ENCODE results near the gene STOX2. TPM values are rescaled to one million over a fixed set of nuclear protein-coding genes. Genes with fewer than 3 reads are reported as not detected.
A peak's percentile ranks its signal among the peaks of the same experiment; 100 is the strongest.

Gene STOX2
- total and polyA plus RNA-seq, 9 donors = 2.2 to 16.4 (median 6.4) TPM

DNA sequence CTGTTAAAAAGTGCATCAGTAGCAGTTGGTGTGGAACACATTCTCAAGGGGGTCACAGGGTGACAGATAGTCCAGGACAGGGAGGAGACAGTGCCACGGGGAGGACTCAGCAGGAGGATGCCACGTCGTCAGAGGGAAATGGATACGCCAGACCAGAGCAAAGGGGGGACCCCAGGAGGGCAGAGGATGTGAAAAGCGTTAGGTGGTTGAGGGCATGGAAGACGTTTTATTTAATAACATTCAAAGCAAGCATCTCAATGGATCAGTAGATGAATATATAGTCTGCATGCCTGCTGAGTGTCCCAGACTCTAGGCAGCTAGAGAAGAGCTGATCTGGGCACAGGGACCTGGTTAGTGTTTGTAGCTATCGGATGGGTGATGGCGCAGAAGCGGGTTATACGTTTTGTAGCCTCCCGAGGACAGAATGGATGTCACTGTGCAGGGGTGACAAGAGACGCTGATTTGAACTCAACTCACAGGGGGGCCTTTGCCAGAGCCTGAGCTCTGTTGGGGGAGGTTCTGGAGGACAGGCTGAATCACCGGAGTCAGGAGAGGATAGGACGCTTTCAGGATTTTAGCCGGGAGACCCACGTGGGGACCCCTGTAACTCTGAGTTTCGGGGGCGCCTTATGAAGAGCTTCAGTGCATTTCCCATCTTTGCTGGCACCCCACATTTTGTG lies 81.3 kb downstream of the STOX2 start:
- intact Hi-C loops (cut with DNase I) = no loop called here
- no peak for DNase-seq
- TF ChIP-seq EP300 (IDR thresholded peaks at IDR 0.05) (no peak), POLR2A (IDR thresholded peaks at IDR 0.05) (no peak)
- TF ChIP-seq, protein P1, sequence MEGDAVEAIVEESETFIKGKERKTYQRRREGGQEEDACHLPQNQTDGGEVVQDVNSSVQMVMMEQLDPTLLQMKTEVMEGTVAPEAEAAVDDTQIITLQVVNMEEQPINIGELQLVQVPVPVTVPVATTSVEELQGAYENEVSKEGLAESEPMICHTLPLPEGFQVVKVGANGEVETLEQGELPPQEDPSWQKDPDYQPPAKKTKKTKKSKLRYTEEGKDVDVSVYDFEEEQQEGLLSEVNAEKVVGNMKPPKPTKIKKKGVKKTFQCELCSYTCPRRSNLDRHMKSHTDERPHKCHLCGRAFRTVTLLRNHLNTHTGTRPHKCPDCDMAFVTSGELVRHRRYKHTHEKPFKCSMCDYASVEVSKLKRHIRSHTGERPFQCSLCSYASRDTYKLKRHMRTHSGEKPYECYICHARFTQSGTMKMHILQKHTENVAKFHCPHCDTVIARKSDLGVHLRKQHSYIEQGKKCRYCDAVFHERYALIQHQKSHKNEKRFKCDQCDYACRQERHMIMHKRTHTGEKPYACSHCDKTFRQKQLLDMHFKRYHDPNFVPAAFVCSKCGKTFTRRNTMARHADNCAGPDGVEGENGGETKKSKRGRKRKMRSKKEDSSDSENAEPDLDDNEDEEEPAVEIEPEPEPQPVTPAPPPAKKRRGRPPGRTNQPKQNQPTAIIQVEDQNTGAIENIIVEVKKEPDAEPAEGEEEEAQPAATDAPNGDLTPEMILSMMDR (IDR thresholded peaks at IDR 0.05) = no peak
- no peak overlapping the region for H3K4me3 ChIP-seq
- H3K27ac ChIP-seq = no peak overlapping the region
- no peaks in the 10 kb centered on the region for H3K9me3 ChIP-seq
- 94% methylated on average over 18 of the region's 18 CpGs for WGBS, 3 donors
- no peaks in the 10 kb centered on the region for H3K36me3 ChIP-seq
- no peaks in the 10 kb centered on the region for H3K27me3 ChIP-seq
- no peaks in the 10 kb centered on the region for H3K4me1 ChIP-seq (ENCODE audit: insufficient read depth)

DNA sequence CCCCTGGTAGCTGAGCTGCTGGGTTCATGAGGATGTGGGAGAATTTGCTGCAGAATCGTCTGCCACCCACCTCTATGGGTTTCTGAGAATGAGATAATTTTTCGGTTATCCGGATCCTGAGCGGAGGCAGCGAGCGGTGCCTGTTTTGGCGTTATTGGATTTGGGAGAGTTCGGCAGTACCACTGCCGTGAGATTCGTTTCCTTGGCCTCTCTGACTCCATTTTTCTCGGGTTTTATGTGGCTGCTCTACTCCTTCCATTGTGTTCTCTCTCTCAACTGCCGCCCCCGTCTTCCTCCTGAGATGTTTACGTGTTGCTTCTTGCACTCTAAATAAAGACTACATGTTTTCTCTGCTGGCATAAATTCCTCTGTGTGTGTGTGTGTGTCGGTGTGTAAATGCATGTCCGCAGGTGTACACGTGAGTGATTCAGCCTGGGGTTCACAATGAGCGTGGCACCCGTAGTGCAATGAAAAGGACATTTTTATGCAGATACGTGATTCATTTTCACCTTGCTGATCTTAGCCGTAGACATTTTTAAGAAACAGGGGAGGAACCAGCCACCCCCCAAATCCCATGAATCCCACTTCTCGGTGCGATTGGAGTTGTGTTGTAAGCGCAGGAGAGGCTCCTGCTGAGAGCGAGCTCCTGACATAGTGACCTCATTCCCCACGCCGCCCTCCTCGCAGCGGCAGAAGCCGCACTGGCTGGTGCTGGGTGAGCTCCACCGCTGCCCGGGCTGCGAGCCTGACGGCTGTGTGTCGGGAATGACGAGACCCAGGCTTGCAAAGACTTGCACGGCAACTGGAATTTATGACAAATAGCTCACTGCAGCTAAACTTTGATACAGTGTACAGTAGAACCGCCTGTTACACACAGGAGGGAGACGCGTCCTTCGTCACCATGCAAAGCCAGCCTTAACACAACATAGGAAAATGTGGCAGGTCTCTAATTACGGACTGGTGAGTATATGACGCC lies 82.2 kb downstream of the STOX2 start:
- 26 to 37% (median 28%) methylated on average over 43 of the region's 43 CpGs for WGBS, 3 donors
- intact Hi-C loops (cut with DNase I) = no loop called here

DNA sequence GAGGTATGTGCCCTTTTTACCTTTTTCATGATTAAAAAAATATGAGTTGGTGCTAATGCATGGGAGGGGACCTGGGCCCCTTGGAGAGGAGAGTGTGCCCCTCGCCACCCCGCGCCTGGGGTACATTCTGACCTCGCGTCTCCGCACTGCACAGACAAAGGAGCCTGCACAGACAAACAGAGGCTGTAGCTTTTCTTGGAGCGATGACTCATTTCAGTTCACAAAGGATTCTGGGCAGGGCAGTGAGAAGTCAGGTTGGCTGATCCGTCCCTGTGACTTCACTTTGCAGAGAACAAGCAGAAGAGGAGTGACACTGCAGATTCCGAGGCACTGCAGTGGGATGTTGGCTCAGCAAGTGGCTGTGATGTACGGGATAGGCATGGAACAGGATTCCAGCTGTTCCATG lies 82.9 kb downstream of the STOX2 start:
- H3K9me3 ChIP-seq = no peaks in the 10 kb centered on the region
- WGBS, 3 donors = 1 to 7% (median 3%) methylated on average over 10 of the region's 10 CpGs
- peak; percentile 52 to 67 (median 58) for DNase-seq
- TF ChIP-seq POLR2A (IDR thresholded peaks at IDR 0.05) (no peak), EP300 (IDR thresholded peaks at IDR 0.05) (no peak)
- TF ChIP-seq, protein P1 (IDR thresholded peaks at IDR 0.05) = no peak
- intact Hi-C loops (cut with DNase I) = no loop called here
- H3K27ac ChIP-seq = peak overlapping the region in 1 of 2 donors; percentile 57
- H3K27me3 ChIP-seq = no peaks in the 10 kb centered on the region
- peak overlapping the region; percentile 29 for H3K4me3 ChIP-seq
- H3K36me3 ChIP-seq = no peaks in the 10 kb centered on the region
- H3K4me1 ChIP-seq (ENCODE audit: insufficient read depth) = no peaks in the 10 kb centered on the region

More for the DNA sequence above, 82.2 kb downstream of the STOX2 start:
- no peaks in the 10 kb centered on the region for H3K36me3 ChIP-seq
- H3K27ac ChIP-seq = peak overlapping the region in 1 of 2 donors; percentile 46
- H3K4me1 ChIP-seq (ENCODE audit: insufficient read depth) = no peaks in the 10 kb centered on the region
- no peak for TF ChIP-seq EP300 (IDR thresholded peaks at IDR 0.05)
- TF ChIP-seq, protein P1 (IDR thresholded peaks at IDR 0.05) = no peak
- TF ChIP-seq POLR2A (IDR thresholded peaks at IDR 0.05) = no peak
- H3K27me3 ChIP-seq = no peaks in the 10 kb centered on the region
- peak; percentile 59 to 77 (median 72) for DNase-seq
- H3K4me3 ChIP-seq = peak overlapping the region; percentile 29
- H3K9me3 ChIP-seq = no peaks in the 10 kb centered on the region

DNA sequence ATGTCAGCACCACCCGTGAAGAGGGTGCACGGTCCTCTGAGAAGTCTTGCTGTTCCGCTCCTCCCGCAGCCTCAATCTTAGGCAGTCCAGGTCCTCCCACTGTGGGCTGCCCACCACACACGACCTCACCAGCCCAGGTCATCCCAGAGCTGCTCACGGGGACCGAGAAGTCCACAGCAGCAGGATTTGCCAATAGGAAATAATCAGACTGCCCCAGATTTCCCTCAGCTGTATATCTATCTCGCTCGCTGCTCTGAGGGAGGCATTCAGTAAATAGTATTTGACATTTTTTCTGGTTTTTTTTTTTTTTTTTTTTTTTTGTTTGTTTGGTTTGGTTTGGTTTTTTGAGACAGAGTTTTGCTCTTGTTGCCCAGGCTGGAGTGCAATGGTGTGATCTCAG lies 83.8 kb downstream of the STOX2 start:
- no peak for TF ChIP-seq POLR2A (IDR thresholded peaks at IDR 0.05)
- TF ChIP-seq EP300 (IDR thresholded peaks at IDR 0.05) = no peak
- TF ChIP-seq, protein P1 (IDR thresholded peaks at IDR 0.05) = no peak
- intact Hi-C loops (cut with DNase I) = no loop called here
- Histone ChIP-seq H3K4me1 (ENCODE audit: insufficient read depth) (no peaks in the 10 kb centered on the region), H3K27ac (peak overlapping the region in 1 of 2 donors; percentile 57), H3K36me3 (no peaks in the 10 kb centered on the region), H3K27me3 (no peaks in the 10 kb centered on the region), H3K9me3 (no peaks in the 10 kb centered on the region), H3K4me3 (no peak overlapping the region)
- 63 to 74% (median 65%) methylated on average over 9 of the region's 9 CpGs for WGBS, 3 donors
- peak in 1 of 5 donors; percentile 25 for DNase-seq
